ENCODE data around the gene CBX6. TPM values are rescaled to one million over a fixed set of nuclear protein-coding genes. Genes with fewer than 3 reads are reported as not detected.

The CBX6 gene
- total RNA-seq, 1 experiment from 2014 or later, result 140 TPM

DNA sequence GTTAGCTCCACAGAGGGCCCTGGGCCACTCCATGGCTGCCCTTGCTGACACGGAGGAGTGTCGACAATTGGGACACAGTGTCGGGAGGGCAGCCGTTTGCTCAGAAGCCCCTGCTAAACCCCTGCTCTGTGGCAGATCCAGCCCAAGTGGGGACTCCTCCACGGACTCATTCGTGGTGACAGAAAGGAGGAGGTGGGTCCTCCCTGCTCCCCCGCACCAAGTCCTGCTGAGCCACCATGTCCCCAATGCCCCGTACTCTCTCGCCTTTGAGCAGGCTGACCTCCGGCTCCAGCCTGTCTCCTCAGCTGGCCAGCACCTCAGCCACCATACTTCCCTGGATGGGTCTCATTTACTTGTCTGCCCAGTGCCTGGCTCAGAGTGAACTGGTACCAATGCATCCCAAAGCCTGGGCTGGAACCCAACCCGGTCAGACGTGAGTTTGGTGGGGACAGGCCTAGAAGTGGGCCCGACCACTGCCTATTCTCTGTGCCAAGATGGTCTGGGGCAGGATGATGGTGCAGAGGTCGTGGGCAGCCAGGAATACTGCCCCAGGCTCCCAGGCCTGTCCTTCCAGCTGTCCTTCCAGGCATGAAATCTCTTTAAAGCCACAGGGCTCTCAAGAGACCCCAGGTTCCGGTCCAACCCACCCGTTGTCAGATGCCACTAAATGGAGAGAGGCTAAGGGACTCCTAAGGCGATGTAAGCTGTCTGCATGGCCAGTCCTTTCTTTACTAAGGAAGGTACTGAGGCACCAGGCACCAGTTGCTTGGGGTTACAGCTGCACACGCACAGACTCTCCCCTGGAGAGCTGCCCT, 4.3 kb downstream of the CBX6 start:
- CTCF ChIA-PET, result interaction anchor here (1.0 to 2.8 kb wide), 2 partner anchors 54 to 98 kb away, joined by 7 to 16 read pairs; no protein-coding TSS in a partner anchor
- H3K27me3 Mint-ChIP-seq (ENCODE audit: unreplicated experiment), result no peaks in the 10 kb centered on the region
- peaks cover 62% of the 10 kb centered on the region for H3K36me3 Mint-ChIP-seq (ENCODE audit: insufficient read depth, unreplicated experiment)
- no peak overlapping the region for H3K27ac Mint-ChIP-seq (ENCODE audit: unreplicated experiment)
- BruUV-seq (replicated peaks), result no TSS peak
- H3K9me3 Mint-ChIP-seq (ENCODE audit: low read depth, unreplicated experiment), result no peaks in the 10 kb centered on the region
- TF ChIP-seq, protein P1, sequence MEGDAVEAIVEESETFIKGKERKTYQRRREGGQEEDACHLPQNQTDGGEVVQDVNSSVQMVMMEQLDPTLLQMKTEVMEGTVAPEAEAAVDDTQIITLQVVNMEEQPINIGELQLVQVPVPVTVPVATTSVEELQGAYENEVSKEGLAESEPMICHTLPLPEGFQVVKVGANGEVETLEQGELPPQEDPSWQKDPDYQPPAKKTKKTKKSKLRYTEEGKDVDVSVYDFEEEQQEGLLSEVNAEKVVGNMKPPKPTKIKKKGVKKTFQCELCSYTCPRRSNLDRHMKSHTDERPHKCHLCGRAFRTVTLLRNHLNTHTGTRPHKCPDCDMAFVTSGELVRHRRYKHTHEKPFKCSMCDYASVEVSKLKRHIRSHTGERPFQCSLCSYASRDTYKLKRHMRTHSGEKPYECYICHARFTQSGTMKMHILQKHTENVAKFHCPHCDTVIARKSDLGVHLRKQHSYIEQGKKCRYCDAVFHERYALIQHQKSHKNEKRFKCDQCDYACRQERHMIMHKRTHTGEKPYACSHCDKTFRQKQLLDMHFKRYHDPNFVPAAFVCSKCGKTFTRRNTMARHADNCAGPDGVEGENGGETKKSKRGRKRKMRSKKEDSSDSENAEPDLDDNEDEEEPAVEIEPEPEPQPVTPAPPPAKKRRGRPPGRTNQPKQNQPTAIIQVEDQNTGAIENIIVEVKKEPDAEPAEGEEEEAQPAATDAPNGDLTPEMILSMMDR (IDR thresholded peaks at IDR 0.05; ENCODE audit: unreplicated experiment), result no peak
- peaks cover 17% of the 10 kb centered on the region for H3K4me1 Mint-ChIP-seq (ENCODE audit: low read depth, unreplicated experiment)
- intact Hi-C loops (cut with micrococcal nuclease; ENCODE audit: unreplicated experiment), result no loop called here
- no peak for DNase-seq
- H3K4me3 Mint-ChIP-seq (ENCODE audit: low read depth, unreplicated experiment), result no peak overlapping the region

DNA sequence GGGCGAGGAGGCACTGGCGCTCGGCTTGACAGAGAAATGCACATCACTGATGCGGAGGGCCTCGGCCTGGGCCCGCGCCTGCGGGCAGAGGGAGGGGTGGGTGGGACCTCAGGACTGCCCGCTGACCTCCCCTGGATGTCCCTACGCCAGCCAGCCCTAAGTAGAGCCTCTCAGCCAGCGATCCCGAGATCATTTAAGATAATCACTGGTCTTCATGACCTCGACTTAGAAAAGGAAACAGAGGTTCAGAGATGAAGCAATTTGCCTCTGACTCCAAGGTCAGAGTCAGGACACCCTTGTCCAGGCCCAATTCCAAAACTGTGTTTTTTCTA, 4.9 kb downstream of the CBX6 start:
- peaks cover 62% of the 10 kb centered on the region for H3K36me3 Mint-ChIP-seq (ENCODE audit: insufficient read depth, unreplicated experiment)
- TF ChIP-seq, protein P1 (IDR thresholded peaks at IDR 0.05; ENCODE audit: unreplicated experiment), result no peak
- CTCF ChIA-PET, result interaction anchor here (2.8 kb wide), 1 partner anchor 98 kb away, joined by 16 read pairs; no protein-coding TSS in a partner anchor

DNA sequence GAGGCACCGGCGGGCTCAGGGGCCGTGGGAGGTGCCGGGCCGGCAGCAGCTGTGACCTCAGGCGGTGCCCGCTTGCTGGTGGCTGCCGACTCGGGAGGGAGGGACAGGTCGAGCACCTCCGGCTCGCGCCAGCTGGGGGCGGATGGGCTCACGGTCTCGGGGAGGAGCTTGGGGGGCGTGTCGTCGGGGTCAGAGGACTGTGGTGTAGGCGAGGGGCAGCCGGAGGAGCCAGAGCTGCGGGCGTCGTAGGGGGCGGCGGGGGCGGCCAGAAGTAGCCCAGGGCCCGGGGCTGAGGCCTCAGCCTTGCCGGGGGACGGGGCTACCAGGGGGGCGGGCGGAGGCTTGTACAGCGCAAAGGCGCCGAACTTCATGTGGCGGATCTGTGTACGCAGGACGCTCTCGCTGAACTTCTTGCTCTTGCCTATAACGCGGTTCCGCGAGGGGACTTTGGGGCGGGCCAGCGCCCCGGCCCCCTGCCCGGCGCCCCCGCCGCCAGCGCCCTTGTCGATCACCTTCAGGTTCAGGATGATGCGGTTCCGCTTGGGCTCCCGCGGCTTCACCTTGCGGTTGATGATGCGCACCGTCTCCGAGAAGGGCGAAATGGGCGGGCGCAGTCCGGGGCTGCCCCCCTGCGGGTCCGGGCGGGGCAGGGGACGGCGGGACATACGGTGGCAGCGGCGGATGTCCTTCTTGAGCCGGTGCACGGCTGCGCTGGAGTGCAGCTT, 5.5 kb downstream of the CBX6 start:
- H3K27me3 Mint-ChIP-seq (ENCODE audit: unreplicated experiment), result no peaks in the 10 kb centered on the region
- H3K9me3 Mint-ChIP-seq (ENCODE audit: low read depth, unreplicated experiment), result no peaks in the 10 kb centered on the region
- no TSS peak for BruUV-seq (replicated peaks)
- TF ChIP-seq, protein P1 (IDR thresholded peaks at IDR 0.05; ENCODE audit: unreplicated experiment), result no peak
- H3K4me3 Mint-ChIP-seq (ENCODE audit: low read depth, unreplicated experiment), result no peak overlapping the region
- peaks cover 17% of the 10 kb centered on the region for H3K4me1 Mint-ChIP-seq (ENCODE audit: low read depth, unreplicated experiment)
- DNase-seq, result no peak
- H3K27ac Mint-ChIP-seq (ENCODE audit: unreplicated experiment), result no peak overlapping the region
- CTCF ChIA-PET, result interaction anchor here (0.7 to 2.8 kb wide), 3 partner anchors 88 to 97 kb away, joined by 3 to 16 read pairs (median 6); partner anchors contain the start of gene APOBEC3A
- intact Hi-C loops (cut with micrococcal nuclease; ENCODE audit: unreplicated experiment), result no loop called here
- H3K36me3 Mint-ChIP-seq (ENCODE audit: insufficient read depth, unreplicated experiment), result peaks cover 63% of the 10 kb centered on the region

More for the DNA sequence above, 4.9 kb downstream of the CBX6 start:
- no peak overlapping the region for H3K27ac Mint-ChIP-seq (ENCODE audit: unreplicated experiment)
- no peaks in the 10 kb centered on the region for H3K27me3 Mint-ChIP-seq (ENCODE audit: unreplicated experiment)
- H3K4me1 Mint-ChIP-seq (ENCODE audit: low read depth, unreplicated experiment), result peaks cover 17% of the 10 kb centered on the region
- H3K9me3 Mint-ChIP-seq (ENCODE audit: low read depth, unreplicated experiment), result no peaks in the 10 kb centered on the region
- intact Hi-C loops (cut with micrococcal nuclease; ENCODE audit: unreplicated experiment), result no loop called here
- no peak overlapping the region for H3K4me3 Mint-ChIP-seq (ENCODE audit: low read depth, unreplicated experiment)
- BruUV-seq (replicated peaks), result no TSS peak
- no peak for DNase-seq

DNA sequence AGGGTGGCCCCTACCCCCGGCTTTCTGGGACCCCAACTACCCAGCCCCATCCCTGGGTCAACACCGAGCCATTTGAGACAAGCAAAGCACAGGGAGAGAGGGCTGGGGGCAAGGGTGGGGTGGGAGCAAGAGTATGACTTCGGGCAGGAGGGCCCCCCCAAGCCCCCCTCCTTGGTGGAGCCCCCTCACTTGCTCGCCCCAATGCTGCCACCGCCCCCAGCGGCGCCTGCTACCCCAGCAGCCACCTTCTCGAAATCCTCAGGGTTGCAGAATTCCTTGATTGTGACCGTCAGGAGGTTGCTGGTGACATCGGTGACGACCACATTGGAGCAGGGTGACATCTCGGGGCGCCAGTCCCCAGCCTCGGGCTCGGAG, 6.0 kb downstream of the CBX6 start:
- no peak for DNase-seq
- TF ChIP-seq, protein P1 (IDR thresholded peaks at IDR 0.05; ENCODE audit: unreplicated experiment), result no peak
- CTCF ChIA-PET, result interaction anchor here (0.7 kb wide), 2 partner anchors 88 to 91 kb away, joined by 3 to 6 read pairs; partner anchors contain the start of gene APOBEC3A
- Mint-ChIP-seq H3K27ac (ENCODE audit: unreplicated experiment) (no peak overlapping the region), H3K4me3 (ENCODE audit: low read depth, unreplicated experiment) (no peak overlapping the region), H3K36me3 (ENCODE audit: insufficient read depth, unreplicated experiment) (peaks cover 63% of the 10 kb centered on the region), H3K4me1 (ENCODE audit: low read depth, unreplicated experiment) (peaks cover 13% of the 10 kb centered on the region), H3K27me3 (ENCODE audit: unreplicated experiment) (no peaks in the 10 kb centered on the region), H3K9me3 (ENCODE audit: low read depth, unreplicated experiment) (no peaks in the 10 kb centered on the region)
- no TSS peak for BruUV-seq (replicated peaks)
- intact Hi-C loops (cut with micrococcal nuclease; ENCODE audit: unreplicated experiment), result no loop called here
